GM12874 (cell line): ENCODE data around the gene FAM149A.

Source experiments
- TF ChIP-seq, protein P1 (sequence below): IDR thresholded peaks from 2 replicates; pipeline ENCODE4 v1.5.1; 2011; ENCODE audit warnings: low read depth, mild to moderate bottlenecking, control low read depth, low read length, moderate library complexity; ENCODE audit not compliant: insufficient read depth

The FAM149A gene

DNA sequence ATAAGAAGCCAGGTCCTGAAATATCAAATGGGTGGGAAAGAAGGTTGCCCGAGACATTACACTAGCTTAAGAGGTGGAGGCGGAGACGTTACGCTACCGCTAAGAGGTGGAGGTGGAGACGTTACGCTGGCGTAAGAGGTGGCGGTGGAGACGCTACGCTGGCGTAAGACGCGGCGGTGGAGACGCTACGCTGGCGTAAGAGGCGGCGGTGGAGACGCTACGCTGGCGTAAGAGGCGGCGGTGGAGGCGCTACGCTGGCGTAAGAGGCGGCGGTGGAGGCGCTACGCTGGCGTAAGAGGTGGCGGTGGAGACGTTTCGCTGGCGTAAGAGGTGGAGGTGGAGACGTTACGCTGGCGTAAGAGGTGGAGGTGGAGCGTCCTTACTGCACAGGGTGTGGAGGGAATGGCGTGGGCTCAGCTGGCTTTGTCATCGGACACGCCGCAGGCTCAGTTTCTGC is 99.6 kb downstream of the FAM149A start:
- TF ChIP-seq, protein P1, sequence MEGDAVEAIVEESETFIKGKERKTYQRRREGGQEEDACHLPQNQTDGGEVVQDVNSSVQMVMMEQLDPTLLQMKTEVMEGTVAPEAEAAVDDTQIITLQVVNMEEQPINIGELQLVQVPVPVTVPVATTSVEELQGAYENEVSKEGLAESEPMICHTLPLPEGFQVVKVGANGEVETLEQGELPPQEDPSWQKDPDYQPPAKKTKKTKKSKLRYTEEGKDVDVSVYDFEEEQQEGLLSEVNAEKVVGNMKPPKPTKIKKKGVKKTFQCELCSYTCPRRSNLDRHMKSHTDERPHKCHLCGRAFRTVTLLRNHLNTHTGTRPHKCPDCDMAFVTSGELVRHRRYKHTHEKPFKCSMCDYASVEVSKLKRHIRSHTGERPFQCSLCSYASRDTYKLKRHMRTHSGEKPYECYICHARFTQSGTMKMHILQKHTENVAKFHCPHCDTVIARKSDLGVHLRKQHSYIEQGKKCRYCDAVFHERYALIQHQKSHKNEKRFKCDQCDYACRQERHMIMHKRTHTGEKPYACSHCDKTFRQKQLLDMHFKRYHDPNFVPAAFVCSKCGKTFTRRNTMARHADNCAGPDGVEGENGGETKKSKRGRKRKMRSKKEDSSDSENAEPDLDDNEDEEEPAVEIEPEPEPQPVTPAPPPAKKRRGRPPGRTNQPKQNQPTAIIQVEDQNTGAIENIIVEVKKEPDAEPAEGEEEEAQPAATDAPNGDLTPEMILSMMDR = no peak

DNA sequence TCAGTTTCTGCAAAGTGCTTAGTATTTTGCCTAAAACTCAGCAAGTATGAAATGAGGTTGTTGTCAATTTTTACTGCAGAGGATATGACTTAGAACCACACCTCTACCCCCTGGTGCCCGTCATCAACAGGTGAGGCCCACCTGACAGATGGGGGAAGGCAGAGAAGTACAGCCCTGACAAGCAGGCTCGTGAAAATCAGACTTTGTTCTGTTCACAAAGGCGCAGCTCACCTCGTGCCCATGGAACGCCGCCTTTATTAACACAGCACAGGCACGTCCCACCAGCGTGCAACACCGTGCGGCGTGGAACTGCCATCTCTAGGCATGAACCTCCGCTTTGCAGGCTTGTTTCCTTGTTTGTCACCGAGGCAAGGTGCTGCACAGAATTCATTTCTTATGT is 100.2 kb downstream of the FAM149A start:
- TF ChIP-seq, protein P1 = no peak

DNA sequence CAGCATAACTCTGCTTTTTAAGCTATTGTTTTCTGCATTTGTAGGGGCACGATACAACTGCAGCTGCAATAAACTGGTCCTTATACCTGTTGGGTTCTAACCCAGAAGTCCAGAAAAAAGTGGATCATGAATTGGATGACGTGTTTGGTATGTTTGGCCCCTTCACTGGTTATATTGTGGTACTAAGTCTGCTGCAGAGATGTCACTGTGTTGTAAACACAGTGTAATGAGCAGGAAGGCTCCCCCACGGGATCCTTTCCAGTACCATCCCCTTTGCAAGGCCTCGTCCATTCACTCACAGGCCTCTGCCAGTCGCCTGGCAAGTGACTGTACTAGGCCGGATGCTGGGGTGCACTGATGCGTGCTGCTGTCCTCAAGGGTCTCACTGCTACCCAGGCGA is 100.7 kb downstream of the FAM149A start:
- TF ChIP-seq, protein P1 = no peak

DNA sequence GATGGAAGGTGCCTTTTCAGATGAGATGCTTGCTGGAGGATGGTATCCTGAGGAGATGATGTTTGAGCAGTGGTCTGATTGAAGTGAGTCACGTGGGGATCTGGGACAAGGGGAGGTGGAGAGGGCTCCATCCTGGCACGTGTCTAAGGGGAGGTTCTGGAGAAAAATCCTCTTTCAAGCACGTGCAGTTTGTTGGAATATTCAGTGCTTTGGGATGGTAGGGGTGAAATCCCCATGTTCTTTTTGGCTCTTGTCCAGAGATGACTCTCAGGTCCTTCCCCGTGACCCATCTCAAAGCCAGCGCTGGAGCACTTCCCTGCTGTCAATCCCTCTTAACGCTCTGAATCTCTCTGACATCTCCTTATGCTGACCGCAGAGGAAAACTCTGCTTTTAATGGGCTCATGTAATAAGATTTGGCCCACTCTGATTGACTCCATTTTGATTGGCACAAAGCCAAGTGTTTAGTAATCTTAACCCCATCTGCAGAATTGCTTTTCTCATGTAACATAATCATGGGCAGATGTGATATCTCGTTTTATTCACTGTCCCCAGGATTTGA is 112.0 kb downstream of the FAM149A start:
- TF ChIP-seq, protein P1 = no peak

DNA sequence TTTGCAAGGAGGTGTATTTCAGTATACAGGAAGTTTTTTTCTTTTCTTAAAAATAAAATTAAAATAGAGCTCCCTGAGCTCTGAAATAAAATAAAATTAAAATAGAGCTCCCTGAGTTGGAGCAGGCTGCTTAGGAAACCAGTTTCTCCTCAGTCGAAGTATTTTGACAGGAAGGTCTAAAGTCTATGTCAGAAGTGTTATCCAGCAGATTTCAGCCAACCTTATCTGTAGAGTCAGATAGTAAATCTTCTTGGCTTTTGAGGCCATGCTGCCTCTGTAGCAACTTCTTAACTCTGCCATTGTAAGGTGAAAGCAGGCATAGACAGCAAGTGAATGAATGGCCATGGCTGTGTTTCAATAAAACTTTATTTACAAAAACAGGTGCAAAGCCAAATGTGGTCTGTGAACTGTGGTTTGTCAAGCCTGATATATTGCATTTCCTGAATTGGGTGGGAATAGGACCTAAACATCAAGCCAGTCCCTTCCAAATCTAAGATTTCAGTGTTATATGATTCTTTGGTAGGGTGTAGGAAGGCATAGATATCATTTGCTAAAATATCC is 113.3 kb downstream of the FAM149A start:
- TF ChIP-seq, protein P1 = no peak

DNA sequence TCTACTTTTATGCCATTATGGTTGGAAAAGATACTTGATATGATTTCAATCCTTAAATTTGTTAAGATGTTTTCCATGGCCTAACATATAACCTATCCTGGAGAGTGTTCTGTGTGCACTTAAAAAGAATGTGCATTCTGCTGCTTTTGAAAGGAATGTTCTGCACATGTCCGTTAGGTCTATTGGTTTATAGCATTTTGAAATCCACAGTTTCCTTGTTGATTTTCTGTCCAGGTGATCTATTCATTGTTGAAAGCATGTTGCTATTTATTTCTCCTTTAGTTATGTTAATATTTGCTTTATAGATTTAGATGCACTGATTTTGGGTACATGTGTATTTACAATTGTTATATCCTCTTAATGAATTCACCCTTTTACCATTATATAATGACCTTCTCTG is 117.1 kb downstream of the FAM149A start:
- TF ChIP-seq, protein P1 = no peak
